HCT116 (cell line): ENCODE measurements around the gene NOA1. TPM values are rescaled to one million over a fixed set of nuclear protein-coding genes. Genes with fewer than 3 reads are reported as not detected.
"Not testable (repeated sequence)": the region's sequence is repeated elsewhere in the genome, so short reads cannot be mapped to it uniquely, and the experiment has no call there.

ENCODE experiments used
- ATAC-seq: fragments of 200-7000 bp; cut with Tn5 transposase; 2 replicates; pipeline ENCODE4 v1.9.1; 2020; ENCODE audit warnings: mild to moderate bottlenecking, moderate library complexity
- BruUV-seq: library from RNA; stranded (reverse); fragments of 400-500 nt; replicated peaks from 2 replicates; lab custom pipeline; 2021; lab: Mats Ljungman, UMichigan
- CTCF ChIA-PET: fragments of 300-600 bp; sonication (Branson Sonifier 250); formaldehyde crosslinking; loops from one replicate; lab custom pipeline; 2021; ENCODE audit warnings: antibody characterized with exemption; lab: Charles Lee
- POLR2A ChIA-PET: fragments of 300-600, 350-600 bp; sonication (Branson Sonifier 250); formaldehyde crosslinking; loops from one replicate; lab custom pipeline; 2021; ENCODE audit warnings: antibody characterized with exemption; lab: Charles Lee
- RAD21 ChIA-PET, 2 experiments: fragments of 300-600 bp; sonication (Branson Sonifier 250); formaldehyde crosslinking; loops; one replicate each; lab custom pipeline; 2023; ENCODE audit warnings: low total read pairs in 2 of 2; ENCODE audit not compliant: uncharacterized antibody in 2 of 2, unreplicated experiment in 2 of 2, low non-redundant PET in 1 of 2; lab: Charles Lee
- DNase-seq: peaks from one replicate; pipeline ENCODE4 v3.0.0-alpha.2; 2010; ENCODE audit warnings: low read depth, low spot score
- H2AFZ ChIP-seq: fragments of 200-600 bp; shearing (Covaris generic), sonication (generic); 2 replicates; pipeline ENCODE4 v1.6.1; 2017; ENCODE audit warnings: low read depth, mixed run types, mixed read lengths, antibody characterized with exemption, low read length; ENCODE audit not compliant: poor library complexity, severe bottlenecking
- H3K27ac ChIP-seq: 2 replicates; pipeline ENCODE4 v1.5.1; 2012; ENCODE audit warnings: low read depth, low read length
- H3K27me3 ChIP-seq: fragments of 200-600 bp; sonication (generic); 2 replicates; pipeline ENCODE4 v1.6.1; 2016; ENCODE audit warnings: mixed run types, low read length, mixed read lengths; ENCODE audit not compliant: insufficient read depth
- H3K36me3 ChIP-seq, 2 experiments: fragments of 200-500 bp in 1 of 2; fragments of 200-600 bp in 1 of 2; sonication (Bioruptor generic) in 1 of 2; sonication (generic) in 1 of 2; 2 replicates each; pipeline versions ENCODE4 v1.5.1 to v1.6.1; 2014 to 2016; ENCODE audit warnings: low read length in 2 of 2, inconsistent platforms in 1 of 2, mixed read lengths in 1 of 2, mixed run types in 1 of 2; ENCODE audit not compliant: insufficient read depth in 2 of 2, control insufficient read depth in 1 of 2
- H3K4me1 ChIP-seq, 2 experiments: fragments of 200-600 bp in 1 of 2; sonication (generic) in 1 of 2; 2 replicates each; pipeline versions ENCODE4 v1.5.1 to v1.6.1; 2012 to 2017; ENCODE audit warnings: low read length in 2 of 2, inconsistent platforms in 1 of 2, mild to moderate bottlenecking in 1 of 2, mixed read lengths in 1 of 2, mixed run types in 1 of 2, moderate library complexity in 1 of 2; ENCODE audit not compliant: insufficient read depth in 2 of 2, control insufficient read depth in 1 of 2
- H3K4me2 ChIP-seq: fragments of 200-600 bp; sonication (generic); 2 replicates; pipeline ENCODE4 v1.6.1; 2017; ENCODE audit warnings: mixed run types, low read length, mixed read lengths
- H3K4me3 ChIP-seq, 2 experiments: fragments of 200-600 bp in 1 of 2; sonication (generic) in 1 of 2; replicated peaks in 1 of 2; 2 replicates each; pipeline ENCODE4 v1.5.1; 2011 to 2016; ENCODE audit warnings: low read length in 2 of 2, control low read depth in 1 of 2, low read depth in 1 of 2, mild to moderate bottlenecking in 1 of 2, mixed read lengths in 1 of 2, mixed run types in 1 of 2
- H3K79me2 ChIP-seq: fragments of 200-600 bp; sonication (generic); 2 replicates; pipeline ENCODE4 v1.6.1; 2017; ENCODE audit warnings: mild to moderate bottlenecking, mixed run types, low read length, moderate library complexity, mixed read lengths; ENCODE audit not compliant: insufficient read depth
- H3K9ac ChIP-seq: fragments of 200-600 bp; sonication (generic); 2 replicates; pipeline ENCODE4 v1.6.1; 2016; ENCODE audit warnings: low read length, mixed read lengths
- H3K9me2 ChIP-seq: fragments of 200-600 bp; sonication (generic), shearing (Covaris generic); 2 replicates; pipeline ENCODE4 v1.6.1; 2017; ENCODE audit warnings: mixed run types, mild to moderate bottlenecking, moderate library complexity; ENCODE audit not compliant: insufficient read depth
- H3K9me3 ChIP-seq, 2 experiments: fragments of 200-500 bp in 1 of 2; fragments of 200-600 bp in 1 of 2; sonication (Bioruptor generic) in 1 of 2; sonication (generic) in 1 of 2; 2 replicates each; pipeline ENCODE4 v1.6.1; 2014 to 2017; ENCODE audit warnings: low read length in 2 of 2, mixed read lengths in 2 of 2, inconsistent platforms in 1 of 2, low read depth in 1 of 2, mild to moderate bottlenecking in 1 of 2, mixed run types in 1 of 2, moderate library complexity in 1 of 2; ENCODE audit not compliant: control insufficient read depth in 1 of 2, insufficient read depth in 1 of 2
- H4K20me1 ChIP-seq: fragments of 200-600 bp; sonication (generic), shearing (Covaris generic); 2 replicates; pipeline ENCODE4 v1.6.1; 2017; ENCODE audit warnings: mixed run types, mild to moderate bottlenecking, moderate library complexity; ENCODE audit not compliant: insufficient read depth
- CBX3 ChIP-seq: IDR thresholded peaks from 2 replicates; pipeline ENCODE4 v1.6.1; 2012; ENCODE audit warnings: low read depth
- EGR1 ChIP-seq: IDR thresholded peaks from 2 replicates; pipeline ENCODE4 v1.6.1; 2012; ENCODE audit warnings: low read depth
- ELF1 ChIP-seq: IDR thresholded peaks from 2 replicates; pipeline ENCODE4 v1.6.1; 2012; ENCODE audit warnings: low read depth, borderline replicate concordance
- EZH2 ChIP-seq: fragments of 200-600 bp; sonication (generic); IDR thresholded peaks from 2 replicates; pipeline ENCODE4 v1.6.1; 2017; ENCODE audit warnings: antibody characterized with exemption, mixed run types
- EZH2phosphoT487 ChIP-seq: fragments of 200-600 bp; IDR thresholded peaks from 2 replicates; pipeline ENCODE4 v1.6.1; 2018; ENCODE audit warnings: antibody characterized with exemption, borderline replicate concordance
- FOSL1 ChIP-seq: IDR thresholded peaks from 2 replicates; pipeline ENCODE4 v1.6.1; 2012; ENCODE audit warnings: low read depth
- JUND ChIP-seq: IDR thresholded peaks from 2 replicates; pipeline ENCODE4 v1.6.1; 2012
- POLR2A ChIP-seq: IDR thresholded peaks from 2 replicates; pipeline ENCODE4 v1.7.0; 2011; ENCODE audit warnings: borderline replicate concordance; ENCODE audit not compliant: insufficient read depth, insufficient read length; ENCODE audit errors: extremely low read depth
- POLR2AphosphoS5 ChIP-seq: IDR thresholded peaks from 2 replicates; pipeline ENCODE4 v1.6.1; 2011; ENCODE audit warnings: mild to moderate bottlenecking, low read depth, low read length, moderate library complexity
- SP1 ChIP-seq: IDR thresholded peaks from 2 replicates; pipeline ENCODE4 v1.6.1; 2012; ENCODE audit warnings: low read depth
- SRF ChIP-seq: IDR thresholded peaks from 2 replicates; pipeline ENCODE4 v1.6.1; 2012; ENCODE audit warnings: low read depth
- YY1 ChIP-seq: IDR thresholded peaks from 2 replicates; pipeline ENCODE4 v1.6.1; 2011; ENCODE audit warnings: low read length, low read depth, moderate library complexity, mild to moderate bottlenecking; ENCODE audit not compliant: insufficient replicate concordance; ENCODE audit errors: extremely low read depth
- ZFX ChIP-seq: fragments of 450-650 bp; IDR thresholded peaks from 2 replicates; pipeline ENCODE4 v1.6.1; 2017
- intact Hi-C: fragments of 100-400 bp; cut with micrococcal nuclease; formaldehyde crosslinking; loops from 2 replicates; pipeline ENCODE4 v1.10.0; 2022
- total RNA-seq: library from RNA; stranded (reverse); gene quantifications from one replicate; pipeline ENCODE4 v1.2.1, GENCODE V29; 2021; ENCODE audit not compliant: unreplicated experiment
- TF ChIP-seq, protein P1 (sequence below): IDR thresholded peaks from 2 replicates; pipeline ENCODE4 v1.6.1; 2011; ENCODE audit warnings: mild to moderate bottlenecking, low read length, moderate library complexity; ENCODE audit not compliant: insufficient replicate concordance; ENCODE audit errors: extremely low read depth
- TF ChIP-seq, protein P2 (sequence below), 3 experiments: fragments of 200-600 bp in 1 of 3; sonication (generic) in 1 of 3; IDR thresholded peaks in 2 of 3; conservative IDR thresholded peaks in 1 of 3; 2 replicates each; pipeline ENCODE4 v1.5.1; 2012 to 2017; ENCODE audit warnings: low read depth in 2 of 3, low read length in 2 of 3, antibody characterized with exemption in 1 of 3, borderline replicate concordance in 1 of 3, control low read depth in 1 of 3, mild to moderate bottlenecking in 1 of 3, mixed read lengths in 1 of 3, mixed run types in 1 of 3, moderate library complexity in 1 of 3; ENCODE audit not compliant: insufficient read depth in 1 of 3
- TF ChIP-seq, protein P3 (sequence below): IDR thresholded peaks from 2 replicates; pipeline ENCODE4 v1.6.1; 2012
- TF ChIP-seq, protein P4 (sequence below): IDR thresholded peaks from 2 replicates; pipeline ENCODE4 v1.6.1; 2012

The NOA1 gene
- total RNA-seq, 1 experiment from 2014 or later: 38.4 TPM

DNA sequence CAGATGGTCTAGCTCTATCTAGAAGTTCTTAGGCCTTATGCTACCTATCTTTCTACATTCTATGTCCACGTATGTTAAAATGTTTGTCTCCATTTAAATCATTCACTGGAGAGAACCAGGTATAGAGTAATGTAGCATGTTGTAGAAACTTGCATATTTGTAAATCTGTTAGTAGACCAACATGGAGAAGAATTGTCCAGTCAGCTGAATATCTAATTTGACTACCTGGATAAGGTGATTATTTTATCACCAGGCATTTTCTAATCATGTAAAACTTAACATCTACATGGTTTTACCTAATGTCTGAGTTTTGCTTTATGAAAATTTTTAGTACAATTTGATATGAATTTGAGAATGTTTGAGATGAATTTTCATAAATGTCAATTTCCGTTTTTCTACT, 50.2 kb downstream of the NOA1 start:
- no peak for TF ChIP-seq JUND
- TF ChIP-seq SP1: no peak
- TF ChIP-seq, protein P1, sequence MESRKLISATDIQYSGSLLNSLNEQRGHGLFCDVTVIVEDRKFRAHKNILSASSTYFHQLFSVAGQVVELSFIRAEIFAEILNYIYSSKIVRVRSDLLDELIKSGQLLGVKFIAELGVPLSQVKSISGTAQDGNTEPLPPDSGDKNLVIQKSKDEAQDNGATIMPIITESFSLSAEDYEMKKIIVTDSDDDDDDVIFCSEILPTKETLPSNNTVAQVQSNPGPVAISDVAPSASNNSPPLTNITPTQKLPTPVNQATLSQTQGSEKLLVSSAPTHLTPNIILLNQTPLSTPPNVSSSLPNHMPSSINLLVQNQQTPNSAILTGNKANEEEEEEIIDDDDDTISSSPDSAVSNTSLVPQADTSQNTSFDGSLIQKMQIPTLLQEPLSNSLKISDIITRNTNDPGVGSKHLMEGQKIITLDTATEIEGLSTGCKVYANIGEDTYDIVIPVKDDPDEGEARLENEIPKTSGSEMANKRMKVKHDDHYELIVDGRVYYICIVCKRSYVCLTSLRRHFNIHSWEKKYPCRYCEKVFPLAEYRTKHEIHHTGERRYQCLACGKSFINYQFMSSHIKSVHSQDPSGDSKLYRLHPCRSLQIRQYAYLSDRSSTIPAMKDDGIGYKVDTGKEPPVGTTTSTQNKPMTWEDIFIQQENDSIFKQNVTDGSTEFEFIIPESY: no peak
- no peak for TF ChIP-seq ZFX
- TF ChIP-seq POLR2A: no peak
- no peak for TF ChIP-seq EZH2phosphoT487
- TF ChIP-seq, protein P2, sequence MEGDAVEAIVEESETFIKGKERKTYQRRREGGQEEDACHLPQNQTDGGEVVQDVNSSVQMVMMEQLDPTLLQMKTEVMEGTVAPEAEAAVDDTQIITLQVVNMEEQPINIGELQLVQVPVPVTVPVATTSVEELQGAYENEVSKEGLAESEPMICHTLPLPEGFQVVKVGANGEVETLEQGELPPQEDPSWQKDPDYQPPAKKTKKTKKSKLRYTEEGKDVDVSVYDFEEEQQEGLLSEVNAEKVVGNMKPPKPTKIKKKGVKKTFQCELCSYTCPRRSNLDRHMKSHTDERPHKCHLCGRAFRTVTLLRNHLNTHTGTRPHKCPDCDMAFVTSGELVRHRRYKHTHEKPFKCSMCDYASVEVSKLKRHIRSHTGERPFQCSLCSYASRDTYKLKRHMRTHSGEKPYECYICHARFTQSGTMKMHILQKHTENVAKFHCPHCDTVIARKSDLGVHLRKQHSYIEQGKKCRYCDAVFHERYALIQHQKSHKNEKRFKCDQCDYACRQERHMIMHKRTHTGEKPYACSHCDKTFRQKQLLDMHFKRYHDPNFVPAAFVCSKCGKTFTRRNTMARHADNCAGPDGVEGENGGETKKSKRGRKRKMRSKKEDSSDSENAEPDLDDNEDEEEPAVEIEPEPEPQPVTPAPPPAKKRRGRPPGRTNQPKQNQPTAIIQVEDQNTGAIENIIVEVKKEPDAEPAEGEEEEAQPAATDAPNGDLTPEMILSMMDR (IDR thresholded peaks at IDR 0.05 in 2 of 3, conservative IDR thresholded peaks at IDR 0.05 in 1 of 3; ENCODE audit: borderline replicate concordance in 1 of 3, insufficient read depth in 1 of 3, low read depth in 2 of 3, low read length in 2 of 3): no peak
- TF ChIP-seq CBX3: no peak
- TF ChIP-seq ELF1: no peak
- TF ChIP-seq, protein P3, sequence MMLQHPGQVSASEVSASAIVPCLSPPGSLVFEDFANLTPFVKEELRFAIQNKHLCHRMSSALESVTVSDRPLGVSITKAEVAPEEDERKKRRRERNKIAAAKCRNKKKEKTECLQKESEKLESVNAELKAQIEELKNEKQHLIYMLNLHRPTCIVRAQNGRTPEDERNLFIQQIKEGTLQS: no peak
- TF ChIP-seq YY1: no peak
- no peak for TF ChIP-seq SRF
- TF ChIP-seq FOSL1: no peak
- TF ChIP-seq EGR1: no peak
- TF ChIP-seq, protein P4, sequence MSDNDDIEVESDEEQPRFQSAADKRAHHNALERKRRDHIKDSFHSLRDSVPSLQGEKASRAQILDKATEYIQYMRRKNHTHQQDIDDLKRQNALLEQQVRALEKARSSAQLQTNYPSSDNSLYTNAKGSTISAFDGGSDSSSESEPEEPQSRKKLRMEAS: no peak
- TF ChIP-seq POLR2AphosphoS5: no peak
- no peak for TF ChIP-seq EZH2
- no TSS peak for BruUV-seq
- peaks cover 11 to 20% of the 10 kb centered on the region in 2 experiments; a peak in 3 of 4 replicates for H3K36me3 ChIP-seq

DNA sequence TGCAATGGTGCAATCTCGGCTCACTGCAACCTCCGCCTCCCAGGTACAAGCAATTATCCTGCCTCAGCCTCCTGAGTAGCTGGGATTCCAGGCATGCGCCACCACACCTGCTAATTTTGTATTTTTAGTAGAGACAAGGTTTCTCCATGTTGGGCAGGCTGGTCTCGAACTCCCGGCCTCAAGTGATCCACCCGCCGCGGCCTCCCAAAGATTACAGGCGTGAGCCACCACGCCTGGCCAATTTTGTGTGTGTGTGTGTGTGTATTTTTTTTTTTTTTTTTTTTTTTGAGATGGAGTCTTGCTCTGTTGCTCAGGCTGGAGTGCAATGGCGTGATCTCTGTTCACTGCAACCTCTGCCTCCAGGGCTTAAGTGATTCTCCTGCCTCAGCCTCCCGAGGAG, 62.4 kb downstream of the NOA1 start:
- H4K20me1 ChIP-seq, BruUV-seq, ATAC-seq, H3K4me3 ChIP-seq, CTCF ChIA-PET, POLR2A ChIA-PET, intact Hi-C loops, DNase-seq, H3K4me1 ChIP-seq, RAD21 ChIA-PET, H3K9me3 ChIP-seq, H3K9me2 ChIP-seq, H3K9ac ChIP-seq, H3K27ac ChIP-seq, H3K4me2 ChIP-seq, H3K27me3 ChIP-seq, H2AFZ ChIP-seq: not testable (repeated sequence)
- Histone ChIP-seq H3K79me2 (peaks cover 96% of the 10 kb centered on the region), H3K36me3 (peaks cover 3 to 14% of the 10 kb centered on the region in 2 experiments; a peak in 3 of 4 replicates)

More for the DNA sequence above, 50.2 kb downstream of the NOA1 start:
- H3K9ac ChIP-seq: no peak overlapping the region
- H4K20me1 ChIP-seq: no peaks in the 10 kb centered on the region
- ChIA-PET CTCF (no interaction called here), RAD21 (no interaction called here), POLR2A (no interaction called here)
- no peaks in the 10 kb centered on the region for H3K9me2 ChIP-seq
- H2AFZ ChIP-seq: no peak overlapping the region
- H3K9me3 ChIP-seq: no peaks in the 10 kb centered on the region
- no peaks in the 10 kb centered on the region for H3K27me3 ChIP-seq
- DNase-seq (no peak), ATAC-seq (no peak)
- H3K27ac ChIP-seq: no peak overlapping the region
- H3K4me3 ChIP-seq: no peak overlapping the region
- no peak overlapping the region for H3K4me2 ChIP-seq
- no peaks in the 10 kb centered on the region for H3K4me1 ChIP-seq
- intact Hi-C loops: no loop called here
- peaks cover 28% of the 10 kb centered on the region for H3K79me2 ChIP-seq
